H1 (cell line): ENCODE results near the gene KSR2. TPM values are rescaled to one million over a fixed set of nuclear protein-coding genes. Genes with fewer than 3 reads are reported as not detected.
A peak's percentile ranks its signal among the peaks of the same experiment; 100 is the strongest.

Experiments used
- CTCF ChIA-PET: fragments of 300-600 bp; sonication (Branson Sonifier 250); formaldehyde crosslinking; loops from one replicate; lab custom pipeline; 2021; ENCODE audit not compliant: partially characterized antibody; lab: Charles Lee
- POLR2A ChIA-PET: fragments of 300-600 bp; sonication (Branson Sonifier 250); formaldehyde crosslinking; loops from one replicate; lab custom pipeline; 2021; ENCODE audit warnings: inconsistent platforms; ENCODE audit not compliant: partially characterized antibody; lab: Charles Lee
- DNase-seq, 2 experiments: peaks; one replicate each; pipeline versions ENCODE4 v3.0.0 to v3.0.0-alpha.2; 2010 to 2022; ENCODE audit warnings: low spot score in 2 of 2, low read depth in 1 of 2, mixed read lengths in 1 of 2
- FAIRE-seq: peaks from 2 replicates; lab custom pipeline; 2011; peaks lifted over from hg19 to GRCh38; lab: Jason Lieb, UNC
- H2AFZ ChIP-seq: 2 replicates; pipeline ENCODE4 v1.8.1; 2012; ENCODE audit warnings: low read length, inconsistent platforms
- H2AK5ac ChIP-seq: 2 replicates; pipeline ENCODE4 v1.6.1; 2013; ENCODE audit warnings: low read depth, low read length
- H2BK120ac ChIP-seq: replicated peaks from 2 replicates; pipeline ENCODE3; 2013; ENCODE audit warnings: low read depth, low read length, inconsistent platforms
- H2BK12ac ChIP-seq: 2 replicates; pipeline ENCODE4 v1.6.1; 2013; ENCODE audit warnings: low read depth, low read length
- H2BK15ac ChIP-seq: 2 replicates; pipeline ENCODE4 v1.6.1; 2013; ENCODE audit warnings: low read length
- H2BK20ac ChIP-seq: 2 replicates; pipeline ENCODE4 v1.6.1; 2013; ENCODE audit warnings: low read length
- H2BK5ac ChIP-seq: 2 replicates; pipeline ENCODE4 v1.6.1; 2013; ENCODE audit warnings: low read depth, low read length
- H3K14ac ChIP-seq: 2 replicates; pipeline ENCODE4 v1.6.1; 2013; ENCODE audit warnings: inconsistent platforms; ENCODE audit not compliant: insufficient read length
- H3K18ac ChIP-seq: 2 replicates; pipeline ENCODE4 v1.6.1; 2013; ENCODE audit warnings: low read length; ENCODE audit errors: extremely low read depth
- H3K23ac ChIP-seq: 2 replicates; pipeline ENCODE4 v1.6.1; 2013; ENCODE audit warnings: inconsistent platforms; ENCODE audit not compliant: insufficient read length
- H3K23me2 ChIP-seq: 2 replicates; pipeline ENCODE4 v1.6.1; 2013; ENCODE audit warnings: low read depth, low read length
- H3K27ac ChIP-seq: 2 replicates; pipeline ENCODE4 v1.6.1; 2011; ENCODE audit warnings: low read depth, low read length, inconsistent platforms
- H3K27me3 ChIP-seq, 4 experiments: replicated peaks in 1 of 4; 1 replicate in 1 of 4; 2 replicates in 3 of 4; pipeline versions ENCODE4 v1.6.1 to v1.8.1; 2011 to 2013; ENCODE audit warnings: low read length in 3 of 4, mild to moderate bottlenecking in 3 of 4, inconsistent platforms in 2 of 4, mixed read lengths in 2 of 4, moderate library complexity in 1 of 4; ENCODE audit not compliant: control insufficient read depth in 3 of 4, insufficient read depth in 3 of 4; ENCODE audit errors: extremely low read depth in 1 of 4
- H3K36me3 ChIP-seq, 4 experiments: 2 replicates each; pipeline versions ENCODE4 v1.6.1 to v1.8.1; 2011 to 2013; ENCODE audit warnings: mild to moderate bottlenecking in 4 of 4, low read length in 3 of 4, moderate library complexity in 2 of 4, control low read depth in 1 of 4, inconsistent platforms in 1 of 4; ENCODE audit not compliant: insufficient read depth in 4 of 4, control insufficient read depth in 2 of 4
- H3K4ac ChIP-seq: replicated peaks from 2 replicates; pipeline ENCODE3; 2013; ENCODE audit warnings: low read length, low read depth, mixed read lengths, inconsistent platforms; ENCODE audit not compliant: insufficient read length
- H3K4me1 ChIP-seq, 4 experiments: replicated peaks in 1 of 4; 1 replicate in 1 of 4; 2 replicates in 3 of 4; pipeline versions ENCODE4 v1.6.1 to v1.8.1; 2011 to 2013; ENCODE audit warnings: low read length in 3 of 4, inconsistent platforms in 2 of 4, mixed read lengths in 1 of 4; ENCODE audit not compliant: insufficient read depth in 4 of 4, control insufficient read depth in 3 of 4
- H3K4me2 ChIP-seq, 2 experiments: 2 replicates each; pipeline versions ENCODE4 v1.6.1 to v1.8.1; 2011 to 2013; ENCODE audit warnings: low read depth in 2 of 2, low read length in 2 of 2, control low read depth in 1 of 2, inconsistent platforms in 1 of 2, mild to moderate bottlenecking in 1 of 2; ENCODE audit not compliant: insufficient read depth in 1 of 2
- H3K4me3 ChIP-seq, 4 experiments: fragments of 200-600, 300-600 bp in 1 of 4; sonication (generic), shearing (Covaris generic), sonication (Bioruptor Twin) in 1 of 4; 2 replicates each; pipeline versions ENCODE4 v1.5.1 to v1.8.1; 2011 to 2016; ENCODE audit warnings: low read length in 4 of 4, low read depth in 3 of 4, control low read depth in 2 of 4, inconsistent platforms in 2 of 4, mild to moderate bottlenecking in 2 of 4, mixed read lengths in 1 of 4, moderate library complexity in 1 of 4; ENCODE audit not compliant: insufficient read depth in 2 of 4; ENCODE audit errors: extremely low read depth in 1 of 4
- H3K56ac ChIP-seq: replicated peaks from 2 replicates; pipeline ENCODE3; 2013; ENCODE audit warnings: low read depth, mild to moderate bottlenecking, mixed read lengths, low read length, inconsistent platforms; ENCODE audit not compliant: insufficient read length
- H3K79me1 ChIP-seq: 2 replicates; pipeline ENCODE4 v1.6.1; 2013; ENCODE audit warnings: low read depth, low read length, control low read depth
- H3K79me2 ChIP-seq, 2 experiments: 2 replicates each; pipeline versions ENCODE4 v1.6.1 to v1.8.1; 2012 to 2013; ENCODE audit warnings: low read length in 2 of 2, mild to moderate bottlenecking in 2 of 2, inconsistent platforms in 1 of 2; ENCODE audit not compliant: insufficient read depth in 2 of 2, control insufficient read depth in 1 of 2
- H3K9ac ChIP-seq, 4 experiments: replicated peaks in 1 of 4; 1 replicate in 1 of 4; 2 replicates in 3 of 4; pipeline versions ENCODE4 v1.6.1 to v1.8.1; 2011 to 2013; ENCODE audit warnings: low read depth in 3 of 4, low read length in 3 of 4, control low read depth in 2 of 4, mild to moderate bottlenecking in 2 of 4, moderate library complexity in 2 of 4, inconsistent platforms in 1 of 4; ENCODE audit errors: extremely low read depth in 1 of 4
- H3K9me3 ChIP-seq, 2 experiments: 2 replicates each; pipeline versions ENCODE4 v1.6.1 to v1.8.1; 2012 to 2013; ENCODE audit warnings: mild to moderate bottlenecking in 2 of 2, moderate library complexity in 2 of 2, control low read depth in 1 of 2, inconsistent platforms in 1 of 2, low read depth in 1 of 2, low read length in 1 of 2, mixed read lengths in 1 of 2; ENCODE audit not compliant: insufficient read depth in 2 of 2
- H4K20me1 ChIP-seq, 2 experiments: replicated peaks in 1 of 2; 2 replicates each; pipeline versions ENCODE3 to v1.8.1; 2011 to 2013; ENCODE audit warnings: inconsistent platforms in 2 of 2, low read length in 2 of 2, mild to moderate bottlenecking in 1 of 2; ENCODE audit not compliant: insufficient read depth in 2 of 2, control insufficient read depth in 1 of 2
- H4K5ac ChIP-seq: 2 replicates; pipeline ENCODE4 v1.6.1; 2013; ENCODE audit warnings: low read length, low read depth, mixed read lengths, inconsistent platforms; ENCODE audit not compliant: insufficient read length
- H4K8ac ChIP-seq: 2 replicates; pipeline ENCODE4 v1.8.0; 2013; ENCODE audit warnings: mild to moderate bottlenecking, moderate library complexity, low read length, inconsistent platforms; ENCODE audit not compliant: insufficient read depth; ENCODE audit errors: extremely low read depth
- H4K91ac ChIP-seq: replicated peaks from 2 replicates; pipeline ENCODE3; 2013; ENCODE audit warnings: low read length, mixed read lengths, inconsistent platforms; ENCODE audit not compliant: insufficient read length
- CHD1 ChIP-seq: IDR thresholded peaks from 2 replicates; pipeline ENCODE4 v1.6.1; 2012; ENCODE audit warnings: low read depth, low read length, improper control_type of control experiment
- CREB1 ChIP-seq: IDR thresholded peaks from 2 replicates; pipeline ENCODE4 v1.6.1; 2012; ENCODE audit warnings: inconsistent platforms
- CTBP2 ChIP-seq: IDR thresholded peaks from 2 replicates; pipeline ENCODE4 v1.7.0; 2011; ENCODE audit warnings: borderline replicate concordance, mild to moderate bottlenecking, moderate library complexity, mixed read lengths, low read length; ENCODE audit not compliant: insufficient read depth, insufficient read length
- HDAC6 ChIP-seq: IDR thresholded peaks from one replicate; pipeline ENCODE4 v1.7.1; 2012; ENCODE audit warnings: low read depth, mild to moderate bottlenecking, inconsistent platforms, low read length, moderate library complexity
- KDM5A ChIP-seq: fragments of 200-600 bp; IDR thresholded peaks from 2 replicates; pipeline ENCODE4 v1.7.1; 2012; ENCODE audit warnings: mild to moderate bottlenecking, low read length, inconsistent platforms, mixed read lengths
- NANOG ChIP-seq: IDR thresholded peaks from 2 replicates; pipeline ENCODE4 v1.6.1; 2011; ENCODE audit warnings: low read length, low read depth, mild to moderate bottlenecking, inconsistent platforms; ENCODE audit not compliant: insufficient read depth, poor library complexity, severe bottlenecking
- POU5F1 ChIP-seq: IDR thresholded peaks from 2 replicates; pipeline ENCODE4 v1.6.1; 2011; ENCODE audit warnings: low read depth, mild to moderate bottlenecking, low read length, moderate library complexity
- SIRT6 ChIP-seq: IDR thresholded peaks from one replicate; pipeline ENCODE4 v1.7.1; 2012; ENCODE audit warnings: low read length, inconsistent platforms
- SP1 ChIP-seq: IDR thresholded peaks from 2 replicates; pipeline ENCODE4 v1.6.1; 2011; ENCODE audit warnings: low read depth, low read length
- SRF ChIP-seq: IDR thresholded peaks from 2 replicates; pipeline ENCODE4 v1.6.1; 2011; ENCODE audit warnings: mild to moderate bottlenecking, low read depth, low read length, moderate library complexity
- SUZ12 ChIP-seq: fragments of 200-600 bp; sonication (generic); IDR thresholded peaks from 2 replicates; pipeline ENCODE4 v1.6.1; 2012; ENCODE audit warnings: mild to moderate bottlenecking, inconsistent platforms, low read length, moderate library complexity, mixed read lengths
- TCF12 ChIP-seq: IDR thresholded peaks from 2 replicates; pipeline ENCODE4 v1.6.1; 2011; ENCODE audit warnings: low read depth, mild to moderate bottlenecking, low read length
- YY1 ChIP-seq: IDR thresholded peaks from 2 replicates; pipeline ENCODE4 v1.6.1; 2011; ENCODE audit warnings: low read depth, mild to moderate bottlenecking, low read length
- WGBS, 2 experiments: shearing (Covaris generic) in 1 of 2; methylation state at CpG; one replicate each; pipeline versions ENCODE4 v1.1.6 to v1.1.7; 2013 to 2015; ENCODE audit warnings: low lambda C conversion rate in 2 of 2, mixed read lengths in 2 of 2, inconsistent platforms in 1 of 2, low coverage in 1 of 2, missing lambda C conversion rate in 1 of 2; ENCODE audit not compliant: insufficient replicate concordance in 2 of 2, insufficient coverage in 1 of 2, insufficient read length in 1 of 2; ENCODE audit errors: extremely low coverage in 1 of 2, missing lambda C conversion rate in 1 of 2; 5-methylcytosine and 5-hydroxymethylcytosine counted together
- polyA plus RNA-seq, 7 experiments: library from polyadenylated mRNA; depleted of rRNA in 3 of 7; stranded (reverse) in 5 of 7; unstranded in 2 of 7; fragments of >200 nt in 5 of 7; fragments of 200-250 nt in 2 of 7; gene quantifications; 1 replicate in 5 of 7; 2 replicates in 1 of 7; 4 replicates in 1 of 7; pipeline versions ENCODE4 v1.2.1 to v1.2.3, GENCODE V29; 2011 to 2013; ENCODE audit warnings: missing spikeins in 2 of 7, mixed read lengths in 2 of 7
- total RNA-seq: library from RNA; stranded (reverse); fragmentation: NEBNext Ultra II Directional; extraction: Animal tissue kit (Norgen Biotek cat#: 25700); gene quantifications from 2 replicates; pipeline ENCODE4 v1.2.1, GENCODE V29; 2021
- TF ChIP-seq, protein P1 (sequence below): IDR thresholded peaks from 2 replicates; pipeline ENCODE4 v1.6.1; 2011; ENCODE audit warnings: low read length, improper control_type of control experiment

Gene KSR2
- total and polyA plus RNA-seq, 2 of the 8 experiments (the other 6 are each of a cell fraction or from before 2014, with no cell fraction given), result 0.74 to 2.2 TPM

- ChIA-PET CTCF (interaction anchor here (1.0 kb wide), 1 partner anchor 404 kb away, joined by 4 read pairs; no protein-coding TSS in a partner anchor), POLR2A (interaction anchor here (0.6 kb wide), 1 partner anchor 250 kb away, joined by 4 read pairs; no protein-coding TSS in a partner anchor)
- TF ChIP-seq CHD1, result no peak
- no peak for TF ChIP-seq CREB1
- TF ChIP-seq POU5F1, result no peak
- no peak for TF ChIP-seq CTBP2
- TF ChIP-seq NANOG, result no peak
- no peak for TF ChIP-seq HDAC6
- TF ChIP-seq SRF, result no peak
- no peak for TF ChIP-seq SUZ12
- TF ChIP-seq SP1, result no peak
- TF ChIP-seq SIRT6, result no peak
- TF ChIP-seq KDM5A, result no peak
- no peak for TF ChIP-seq YY1
- TF ChIP-seq, protein P1, sequence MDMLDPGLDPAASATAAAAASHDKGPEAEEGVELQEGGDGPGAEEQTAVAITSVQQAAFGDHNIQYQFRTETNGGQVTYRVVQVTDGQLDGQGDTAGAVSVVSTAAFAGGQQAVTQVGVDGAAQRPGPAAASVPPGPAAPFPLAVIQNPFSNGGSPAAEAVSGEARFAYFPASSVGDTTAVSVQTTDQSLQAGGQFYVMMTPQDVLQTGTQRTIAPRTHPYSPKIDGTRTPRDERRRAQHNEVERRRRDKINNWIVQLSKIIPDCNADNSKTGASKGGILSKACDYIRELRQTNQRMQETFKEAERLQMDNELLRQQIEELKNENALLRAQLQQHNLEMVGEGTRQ, result no peak
- no peak for TF ChIP-seq TCF12
These were observed 534.9 kb downstream of the KSR2 start for GRCh38 chr12:117433878-117434277.

More at GRCh38 chr12:117433878-117434277, 534.9 kb downstream of the KSR2 start:
- WGBS, 2 experiments, result 82% methylated on average over 3 of the region's 3 CpGs; no CpG with 5 or more reads in 1 of the 2 experiments
- peaks cover 25% of the 10 kb centered on the region; the same call in 1 of the 2 replicates for H3K23me2 ChIP-seq
- no peaks in the 10 kb centered on the region for H3K79me2 ChIP-seq
- no peak overlapping the region for H3K27ac ChIP-seq
- no peaks in the 10 kb centered on the region; a peak in 1 of 8 replicates for H3K36me3 ChIP-seq
- H3K9ac ChIP-seq, result no peak overlapping the region
- peak overlapping the region; percentile 27; the same call in 1 of the 2 replicates for H2BK12ac ChIP-seq
- peak overlapping the region; percentile 73 for H3K56ac ChIP-seq
- H2AK5ac ChIP-seq, result peak overlapping the region; percentile 65; the same call in 1 of the 2 replicates
- H4K91ac ChIP-seq, result no peak overlapping the region
- FAIRE-seq, result no peak
- peaks cover 0 to 17% of the 10 kb centered on the region in 2 experiments for H4K20me1 ChIP-seq
- no peaks in the 10 kb centered on the region for H3K79me1 ChIP-seq
- H2BK20ac ChIP-seq, result no peak overlapping the region
- H2BK15ac ChIP-seq, result no peak overlapping the region
- H2BK120ac ChIP-seq, result no peak overlapping the region
- no peak overlapping the region for H3K4me3 ChIP-seq
- DNase-seq, result no peak
- no peak overlapping the region for H4K8ac ChIP-seq
- H3K4ac ChIP-seq, result no peak overlapping the region
- no peaks in the 10 kb centered on the region for H3K27me3 ChIP-seq
- H3K4me2 ChIP-seq, result no peak overlapping the region
- H3K14ac ChIP-seq, result no peak overlapping the region
- no peak overlapping the region for H3K18ac ChIP-seq
- no peaks in the 10 kb centered on the region; a peak in 1 of 7 replicates for H3K4me1 ChIP-seq
- no peak overlapping the region for H2AFZ ChIP-seq
- no peaks in the 10 kb centered on the region for H3K9me3 ChIP-seq
- no peak overlapping the region for H2BK5ac ChIP-seq
- H4K5ac ChIP-seq, result no peak overlapping the region
- H3K23ac ChIP-seq, result no peak overlapping the region
